Measurements from ENCODE around the gene KNL1. TPM values are rescaled to one million over a fixed set of nuclear protein-coding genes. Genes with fewer than 3 reads are reported as not detected.

KNL1 gene
- total and polyA plus RNA-seq, 2 of the 8 experiments (the other 6 are each of a cell fraction or from before 2014, with no cell fraction given): 4.4 to 22.5 TPM

- Histone ChIP-seq H3K18ac (ENCODE audit: extremely low read depth, low read length) (no peak overlapping the region), H3K4me3 (ENCODE audit: extremely low read depth in 1 of 4, insufficient read depth in 2 of 4, low read depth in 3 of 4, low read length in 4 of 4) (no peak overlapping the region), H3K4ac (replicated peaks; ENCODE audit: insufficient read length, low read depth, low read length) (no peak overlapping the region), H3K79me2 (ENCODE audit: control insufficient read depth in 1 of 2, insufficient read depth in 2 of 2, low read length in 2 of 2) (peaks cover 0 to 16% of the 10 kb centered on the region in 2 experiments; a peak in 2 of 4 replicates), H3K27me3 (replicated peaks in 1 of 4; ENCODE audit: control insufficient read depth in 3 of 4, extremely low read depth in 1 of 4, insufficient read depth in 3 of 4, low read length in 3 of 4) (no peaks in the 10 kb centered on the region), H4K20me1 (replicated peaks in 1 of 2; ENCODE audit: control insufficient read depth in 1 of 2, insufficient read depth in 2 of 2, low read length in 2 of 2) (no peaks in the 10 kb centered on the region), H2BK15ac (ENCODE audit: low read length) (no peak overlapping the region), H3K9ac (replicated peaks in 1 of 4; ENCODE audit: extremely low read depth in 1 of 4, low read depth in 3 of 4, low read length in 3 of 4) (no peak overlapping the region), H3K36me3 (ENCODE audit: control insufficient read depth in 2 of 4, insufficient read depth in 4 of 4, low read length in 3 of 4) (no peaks in the 10 kb centered on the region), H3K27ac (ENCODE audit: low read depth, low read length) (no peak overlapping the region), H2AK5ac (ENCODE audit: low read depth, low read length) (no peak overlapping the region), H4K91ac (replicated peaks; ENCODE audit: insufficient read length, low read length) (no peak overlapping the region), H2AFZ (ENCODE audit: low read length) (no peak overlapping the region), H3K9me3 (ENCODE audit: insufficient read depth in 2 of 2, low read depth in 1 of 2, low read length in 1 of 2) (no peaks in the 10 kb centered on the region), H3K4me2 (ENCODE audit: insufficient read depth in 1 of 2, low read depth in 2 of 2, low read length in 2 of 2) (no peak overlapping the region), H3K56ac (replicated peaks; ENCODE audit: insufficient read length, low read depth, low read length) (no peak overlapping the region), H3K4me1 (replicated peaks in 1 of 4; ENCODE audit: control insufficient read depth in 3 of 4, insufficient read depth in 4 of 4, low read length in 3 of 4) (peaks cover 0 to 2% (median 0%) of the 10 kb centered on the region in 4 experiments; a peak in 1 of 7 replicates), H3K79me1 (ENCODE audit: low read depth, low read length) (peaks cover 2% of the 10 kb centered on the region; the same call in 1 of the 2 replicates), H4K8ac (ENCODE audit: extremely low read depth, insufficient read depth, low read length) (no peak overlapping the region), H2BK12ac (ENCODE audit: low read depth, low read length) (no peak overlapping the region), H2BK20ac (ENCODE audit: low read length) (no peak overlapping the region), H3K14ac (ENCODE audit: insufficient read length) (no peak overlapping the region), H2BK120ac (replicated peaks; ENCODE audit: low read depth, low read length) (no peak overlapping the region), H3K23me2 (ENCODE audit: low read depth, low read length) (peaks cover 4% of the 10 kb centered on the region; the same call in 1 of the 2 replicates), H4K5ac (ENCODE audit: insufficient read length, low read depth, low read length) (no peak overlapping the region), H2BK5ac (ENCODE audit: low read depth, low read length) (no peak overlapping the region), H3K23ac (ENCODE audit: insufficient read length) (no peak overlapping the region)
- CTCF ChIA-PET (ENCODE audit: partially characterized antibody): interaction anchor here (0.6 to 5.6 kb wide), 5 partner anchors 9 to 826 kb away, joined by 3 to 42 read pairs (median 3); no protein-coding TSS in a partner anchor
- POLR2A ChIA-PET (ENCODE audit: partially characterized antibody): no interaction called here
- no peak for TF ChIP-seq EGR1 (IDR thresholded peaks at IDR 0.05; ENCODE audit: borderline replicate concordance, low read depth, low read length)
- WGBS, 2 experiments (ENCODE audit: extremely low coverage in 1 of 2, insufficient coverage in 1 of 2, insufficient read length in 1 of 2, insufficient replicate concordance in 2 of 2, low coverage in 1 of 2, low lambda C conversion rate in 2 of 2, missing lambda C conversion rate in 1 of 2): 76% methylated on average over 4 of the region's 4 CpGs; no CpG with 5 or more reads in 1 of the 2 experiments
- no peak for FAIRE-seq
- no peak for DNase-seq (ENCODE audit: low read depth in 1 of 2, low spot score in 2 of 2)
These were observed 4.6 kb downstream of the KNL1 start for GRCh38 chr15:40598672-40599071.

Data from H1 (cell line).